Ovary (tissue), 3 donors: ENCODE data around the gene PTPRH.

Experiments used
- CTCF ChIP-seq, 3 donors: fragments of 450-650 bp in 2 of 3; fragments of 200-600 bp in 1 of 3; IDR thresholded peaks; one replicate each; pipeline versions ENCODE4 v1.5.1 to v1.8.0; 2016 to 2022; ENCODE audit warnings: antibody characterized with exemption in 3 of 3, mild to moderate bottlenecking in 1 of 3
- EP300 ChIP-seq: sonication (generic); formaldehyde crosslinking; IDR thresholded peaks from one replicate; pipeline ENCODE4 v1.6.1; 2017; ENCODE audit warnings: antibody characterized with exemption
- POLR2A ChIP-seq: fragments of 450-650 bp; IDR thresholded peaks from one replicate; pipeline ENCODE4 v1.6.1; 2017; ENCODE audit warnings: antibody characterized with exemption, mild to moderate bottlenecking, moderate library complexity
- donor health status: DM: no; HTN: no; CAD: no.

DNA sequence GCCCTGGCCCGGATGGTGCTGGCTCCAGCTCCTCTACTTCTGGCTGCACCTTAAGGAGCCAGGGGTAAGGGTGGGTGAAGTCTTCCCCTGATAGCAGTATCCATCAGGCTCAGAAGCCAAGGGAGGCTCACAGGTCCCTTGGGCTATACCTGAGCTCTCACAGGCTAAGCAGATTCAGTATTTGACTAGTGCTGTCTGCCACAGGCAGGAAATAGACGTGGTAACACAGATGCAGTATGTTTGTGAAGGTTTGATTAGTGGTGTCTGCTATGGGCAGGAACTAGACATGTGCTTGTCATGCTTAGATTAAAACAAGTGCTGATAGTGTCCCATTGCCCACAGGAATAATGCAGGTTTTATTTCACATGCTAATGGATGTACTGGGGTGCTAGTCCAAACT lies 33.2 kb downstream of the PTPRH start:
- TF ChIP-seq POLR2A = no peak
- TF ChIP-seq CTCF (IDR thresholded peaks at IDR 0.05) = no peak
- TF ChIP-seq EP300 = no peak
